Measurements from ENCODE around the gene LDLRAD3. TPM values are rescaled to one million over a fixed set of nuclear protein-coding genes. Genes with fewer than 3 reads are reported as not detected.

LDLRAD3 gene
- total and polyA plus RNA-seq, 4 donors, result 20.9 to 25.6 (median 22.8) TPM

DNA sequence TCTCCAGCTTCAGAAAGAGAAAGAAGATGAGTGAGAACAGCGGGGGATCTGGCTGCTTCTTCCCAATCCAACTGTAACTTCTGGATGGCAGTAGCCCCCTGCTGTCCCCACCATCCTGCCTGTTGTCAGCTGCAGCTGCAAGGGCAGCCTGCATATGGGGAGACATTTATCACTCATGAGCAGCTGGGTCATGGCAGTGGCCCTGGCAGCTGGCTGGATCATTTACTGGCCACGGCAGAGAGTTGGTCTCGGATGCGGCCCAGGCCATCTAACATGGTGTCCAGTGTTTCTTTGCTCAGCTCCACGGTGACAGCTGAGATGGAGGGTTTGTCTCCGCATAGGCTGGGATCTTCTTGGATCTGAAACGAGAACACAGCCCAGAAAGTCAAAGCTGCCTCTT is 330.6 kb downstream of the LDLRAD3 start:
- WGBS (ENCODE audit: insufficient coverage), result 39% methylated on average over 6 of the region's 7 CpGs
- peak in 1 of 6 donors; percentile 77 for DNase-seq (ENCODE audit: low read depth in 4 of 6, low spot score in 6 of 6)
- peaks cover 13% of the 10 kb centered on the region for H3K4me1 ChIP-seq (ENCODE audit: control insufficient read depth, insufficient read depth, low read length)
- no peaks in the 10 kb centered on the region for H3K9me3 ChIP-seq (ENCODE audit: control insufficient read depth, insufficient read depth, low read length)
- peaks cover 28% of the 10 kb centered on the region for H3K36me3 ChIP-seq (ENCODE audit: control insufficient read depth, insufficient read depth, low read length)
- H3K27ac ChIP-seq (ENCODE audit: low read depth, low read length), result no peak overlapping the region
- no peaks in the 10 kb centered on the region for H3K27me3 ChIP-seq (ENCODE audit: control insufficient read depth, insufficient read depth, low read length)
- no peak overlapping the region for H3K4me3 ChIP-seq (ENCODE audit: low read depth, low read length)

DNA sequence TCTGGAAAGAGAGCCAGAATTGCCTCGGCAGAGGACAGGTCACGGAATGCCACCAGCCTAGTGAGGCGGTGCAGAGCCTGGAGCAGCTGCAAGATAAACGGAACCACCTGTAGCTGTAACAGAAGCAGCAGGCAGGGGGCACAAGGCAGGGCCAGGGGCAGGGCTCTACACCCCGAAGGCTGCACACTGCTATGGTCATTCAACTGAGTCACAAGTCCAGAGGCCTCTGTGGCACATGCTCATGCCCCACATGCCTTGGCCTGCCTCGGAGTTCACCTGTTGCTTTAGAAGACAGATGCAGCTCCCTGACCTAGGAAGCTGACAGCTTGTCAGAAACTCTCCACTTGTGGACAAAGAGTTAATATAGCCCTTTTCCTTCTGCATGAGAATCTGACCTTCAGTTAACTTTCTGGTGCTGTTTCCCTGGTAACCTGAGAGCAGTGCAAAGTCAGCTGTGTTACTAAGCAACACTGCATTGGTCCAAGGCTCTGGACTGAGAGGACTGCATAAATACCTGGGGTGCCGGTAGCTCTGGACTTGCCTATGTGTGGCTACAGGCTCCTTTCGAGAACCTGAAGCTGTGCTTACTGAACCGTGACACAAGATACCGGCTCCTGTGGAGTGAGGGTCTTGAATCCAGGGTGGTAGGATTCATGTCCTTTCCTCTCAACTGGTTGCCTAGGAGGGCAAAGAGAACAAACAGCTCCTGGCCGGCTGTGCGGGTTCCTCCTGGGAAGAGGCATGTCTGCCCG is 334.8 kb downstream of the LDLRAD3 start:
- peak in 5 of 6 donors; percentile 43 to 90 (median 55) for DNase-seq (ENCODE audit: low read depth in 4 of 6, low spot score in 6 of 6)
- Histone ChIP-seq H3K27me3 (ENCODE audit: control insufficient read depth, insufficient read depth, low read length) (no peaks in the 10 kb centered on the region), H3K9me3 (ENCODE audit: control insufficient read depth, insufficient read depth, low read length) (peaks cover 5% of the 10 kb centered on the region), H3K4me1 (ENCODE audit: control insufficient read depth, insufficient read depth, low read length) (peaks cover 18% of the 10 kb centered on the region), H3K4me3 (ENCODE audit: low read depth, low read length) (no peak overlapping the region), H3K36me3 (ENCODE audit: control insufficient read depth, insufficient read depth, low read length) (peaks cover 12% of the 10 kb centered on the region), H3K27ac (ENCODE audit: low read depth, low read length) (peak overlapping the region; percentile 70)
- WGBS (ENCODE audit: insufficient coverage), result 15% methylated on average over 10 of the region's 13 CpGs

DNA sequence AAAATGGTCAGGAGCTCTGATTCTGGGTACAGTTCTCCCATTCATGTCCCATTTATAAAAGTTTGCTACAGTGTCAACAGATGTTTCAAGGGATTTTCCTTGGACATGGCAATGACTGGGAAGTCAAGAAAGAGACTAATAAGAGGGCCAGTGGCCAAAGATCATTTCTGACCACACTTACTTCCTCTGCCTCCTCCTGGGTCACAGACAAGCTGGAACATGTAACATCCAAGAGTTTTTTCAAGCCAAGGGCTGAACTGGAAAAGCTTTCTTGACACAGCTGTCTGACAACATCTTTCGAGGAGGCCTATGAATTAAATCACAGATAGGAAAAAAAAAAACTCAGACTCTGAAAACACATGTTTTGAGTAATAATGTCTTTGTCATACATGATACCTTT is 336.7 kb downstream of the LDLRAD3 start:
- Histone ChIP-seq H3K4me3 (ENCODE audit: low read depth, low read length) (no peak overlapping the region), H3K27me3 (ENCODE audit: control insufficient read depth, insufficient read depth, low read length) (no peaks in the 10 kb centered on the region), H3K27ac (ENCODE audit: low read depth, low read length) (no peak overlapping the region), H3K36me3 (ENCODE audit: control insufficient read depth, insufficient read depth, low read length) (peaks cover 4% of the 10 kb centered on the region), H3K9me3 (ENCODE audit: control insufficient read depth, insufficient read depth, low read length) (peaks cover 5% of the 10 kb centered on the region), H3K4me1 (ENCODE audit: control insufficient read depth, insufficient read depth, low read length) (peaks cover 15% of the 10 kb centered on the region)
- no peak for DNase-seq (ENCODE audit: low read depth in 4 of 6, low spot score in 6 of 6)
- no CpG with 5 or more reads among the region's 1 CpG for WGBS (ENCODE audit: insufficient coverage)

Small RNA genes within 50 kb of the gene (small RNA-seq; reads per million reads assigned to genes)
- not detected for gene MIR3973 (ENCODE audit: low replicate concordance)

Data from spinal cord (tissue), 10 donors.